Ishikawa (cell line): ENCODE measurements around the gene KRTAP10-3.

Experiments used
- CEBPB ChIP-seq: IDR thresholded peaks from 2 replicates; pipeline ENCODE4 v1.6.1; 2012
- CREB1 ChIP-seq: IDR thresholded peaks from 2 replicates; pipeline ENCODE4 v1.6.1; 2012; ENCODE audit warnings: low read depth
- EGR1 ChIP-seq: IDR thresholded peaks from 2 replicates; pipeline ENCODE4 v1.6.1; 2012
- EP300 ChIP-seq: IDR thresholded peaks from 2 replicates; pipeline ENCODE4 v1.6.1; 2012; ENCODE audit warnings: borderline replicate concordance
- FOXM1 ChIP-seq: IDR thresholded peaks from 2 replicates; pipeline ENCODE4 v1.6.1; 2012; ENCODE audit warnings: low read depth, borderline replicate concordance
- MAX ChIP-seq: IDR thresholded peaks from 2 replicates; pipeline ENCODE4 v1.6.1; 2012
- NFIC ChIP-seq: IDR thresholded peaks from 2 replicates; pipeline ENCODE4 v1.6.1; 2012
- RAD21 ChIP-seq: IDR thresholded peaks from 2 replicates; pipeline ENCODE4 v1.6.1; 2012; ENCODE audit warnings: low read depth
- REST ChIP-seq: IDR thresholded peaks from 2 replicates; pipeline ENCODE4 v1.6.1; 2012; ENCODE audit warnings: low read depth, mild to moderate bottlenecking
- TAF1 ChIP-seq: IDR thresholded peaks from 2 replicates; pipeline ENCODE4 v1.6.1; 2012; ENCODE audit warnings: low read depth, mild to moderate bottlenecking
- TCF12 ChIP-seq: IDR thresholded peaks from 2 replicates; pipeline ENCODE4 v1.6.1; 2012; ENCODE audit warnings: low read depth
- TEAD4 ChIP-seq: IDR thresholded peaks from 2 replicates; pipeline ENCODE4 v1.6.1; 2012
- USF1 ChIP-seq: IDR thresholded peaks from 2 replicates; pipeline ENCODE4 v1.6.1; 2012
- YY1 ChIP-seq: IDR thresholded peaks from 2 replicates; pipeline ENCODE4 v1.6.1; 2012; ENCODE audit warnings: low read depth
- ZBTB7A ChIP-seq: IDR thresholded peaks from 2 replicates; pipeline ENCODE4 v1.6.1; 2012; ENCODE audit warnings: low read depth

Gene KRTAP10-3

GRCh38 chr21:44532712-44533111 lies 25.9 kb downstream of the KRTAP10-3 start:
- TF ChIP-seq EGR1 (no peak), TEAD4 (no peak), TAF1 (no peak), EP300 (no peak), REST (no peak), CEBPB (no peak)

- no peak for TF ChIP-seq FOXM1
- TF ChIP-seq YY1: no peak
- no peak for TF ChIP-seq ZBTB7A
- no peak for TF ChIP-seq CEBPB
- TF ChIP-seq USF1: no peak
- TF ChIP-seq NFIC: no peak
- no peak for TF ChIP-seq RAD21
- no peak for TF ChIP-seq EGR1
- no peak for TF ChIP-seq EP300
- no peak for TF ChIP-seq TCF12
- no peak for TF ChIP-seq TAF1
- TF ChIP-seq MAX: no peak
- TF ChIP-seq CREB1: no peak
- no peak for TF ChIP-seq REST
- TF ChIP-seq TEAD4: no peak
These were observed 26.7 kb downstream of the KRTAP10-3 start for GRCh38 chr21:44531606-44532564.

- TF ChIP-seq MAX (no peak), CREB1 (no peak)
These were observed 27.5 kb downstream of the KRTAP10-3 start for GRCh38 chr21:44530903-44531605.

- TF ChIP-seq EGR1: no peak
- TF ChIP-seq TEAD4: no peak
- TF ChIP-seq USF1: no peak
- TF ChIP-seq YY1: no peak
- no peak for TF ChIP-seq CEBPB
- no peak for TF ChIP-seq ZBTB7A
These were observed 28.2 kb downstream of the KRTAP10-3 start for GRCh38 chr21:44530221-44530902.

- no peak for TF ChIP-seq CREB1
- TF ChIP-seq REST: peak; percentile 26; the same call in 1 of the 2 replicates
- TF ChIP-seq TEAD4: no peak
These were observed 29.0 kb downstream of the KRTAP10-3 start for GRCh38 chr21:44529503-44530125.
